Mesenchymal stem cell (in vitro differentiated cells and primary cell): ENCODE measurements around the gene DSCAM.
"Not testable (repeated sequence)": the region's sequence is repeated elsewhere in the genome, so short reads cannot be mapped to it uniquely, and the experiment has no call there.

Source experiments
- DNase-seq: peaks from one replicate; pipeline ENCODE4 v3.0.0-alpha.2; 2013
- H2AFZ ChIP-seq: one replicate; pipeline ENCODE4 v1.6.1; 2013; ENCODE audit warnings: low read depth, mild to moderate bottlenecking, control low read depth, inconsistent platforms, low read length, moderate library complexity
- H2AK5ac ChIP-seq: 2 replicates; pipeline ENCODE4 v1.6.1; 2013; ENCODE audit warnings: low read length, moderate library complexity, mild to moderate bottlenecking, inconsistent platforms; ENCODE audit not compliant: severe bottlenecking
- H2BK120ac ChIP-seq: one replicate; pipeline ENCODE4 v1.6.1; 2013; ENCODE audit warnings: low read depth, mild to moderate bottlenecking, inconsistent platforms, low read length, moderate library complexity
- H2BK12ac ChIP-seq, 2 experiments: one replicate each; pipeline ENCODE4 v1.6.1; 2013; ENCODE audit warnings: inconsistent platforms in 2 of 2, low read length in 2 of 2, mild to moderate bottlenecking in 2 of 2, moderate library complexity in 2 of 2, control low read depth in 1 of 2
- H2BK15ac ChIP-seq: one replicate; pipeline ENCODE4 v1.6.1; 2013; ENCODE audit warnings: mild to moderate bottlenecking, low read depth, inconsistent platforms; ENCODE audit not compliant: poor library complexity, severe bottlenecking
- H2BK5ac ChIP-seq: 2 replicates; pipeline ENCODE4 v1.6.1; 2013; ENCODE audit warnings: low read depth, mild to moderate bottlenecking, low read length, control low read depth, inconsistent platforms; ENCODE audit not compliant: poor library complexity, severe bottlenecking
- H3K14ac ChIP-seq, 2 experiments: one replicate each; pipeline ENCODE4 v1.6.1; 2013; ENCODE audit warnings: inconsistent platforms in 2 of 2, low read length in 2 of 2, control low read depth in 1 of 2, mild to moderate bottlenecking in 1 of 2, moderate library complexity in 1 of 2
- H3K18ac ChIP-seq, 2 experiments: one replicate each; pipeline ENCODE4 v1.6.1; 2013; ENCODE audit warnings: inconsistent platforms in 2 of 2, low read length in 2 of 2, control low read depth in 1 of 2, low read depth in 1 of 2, mild to moderate bottlenecking in 1 of 2
- H3K23ac ChIP-seq, 2 experiments: one replicate each; pipeline ENCODE4 v1.6.1; 2013; ENCODE audit warnings: inconsistent platforms in 2 of 2, low read length in 2 of 2, mild to moderate bottlenecking in 2 of 2, moderate library complexity in 2 of 2, control low read depth in 1 of 2
- H3K27ac ChIP-seq: 2 replicates; pipeline ENCODE4 v1.5.1; 2013; ENCODE audit warnings: mild to moderate bottlenecking, moderate library complexity, low read length, control low read depth, inconsistent platforms; ENCODE audit not compliant: poor library complexity, severe bottlenecking
- H3K27me3 ChIP-seq, 2 experiments: 2 replicates each; pipeline versions ENCODE4 v1.6.1 to v1.7.0; 2013; ENCODE audit warnings: low read length in 2 of 2, mild to moderate bottlenecking in 2 of 2, moderate library complexity in 2 of 2, control low read depth in 1 of 2, inconsistent platforms in 1 of 2; ENCODE audit not compliant: control insufficient read depth in 1 of 2, insufficient read depth in 1 of 2
- H3K36me3 ChIP-seq, 2 experiments: 2 replicates each; pipeline versions ENCODE4 v1.6.1 to v1.7.0; 2013; ENCODE audit warnings: low read length in 2 of 2, control low read depth in 1 of 2, inconsistent platforms in 1 of 2, low read depth in 1 of 2, mild to moderate bottlenecking in 1 of 2; ENCODE audit not compliant: insufficient read depth in 2 of 2, control insufficient read depth in 1 of 2
- H3K4ac ChIP-seq, 2 experiments: one replicate each; pipeline ENCODE4 v1.6.1; 2013; ENCODE audit warnings: inconsistent platforms in 2 of 2, low read length in 2 of 2, mild to moderate bottlenecking in 2 of 2, moderate library complexity in 2 of 2, control low read depth in 1 of 2, low read depth in 1 of 2
- H3K4me1 ChIP-seq: 2 replicates; pipeline ENCODE4 v1.6.1; 2013; ENCODE audit warnings: low read depth, low read length, control low read depth; ENCODE audit not compliant: control insufficient read depth, insufficient read depth
- H3K4me2 ChIP-seq: 2 replicates; pipeline ENCODE4 v1.6.1; 2013; ENCODE audit warnings: low read length, mild to moderate bottlenecking, inconsistent platforms; ENCODE audit not compliant: poor library complexity, severe bottlenecking
- H3K4me3 ChIP-seq, 2 experiments: 2 replicates each; pipeline versions ENCODE4 v1.5.1 to v1.7.0; 2013; ENCODE audit warnings: low read length in 2 of 2, mild to moderate bottlenecking in 2 of 2, control low read depth in 1 of 2, low read depth in 1 of 2; ENCODE audit not compliant: insufficient read depth in 1 of 2
- H3K79me1 ChIP-seq: replicated peaks from 2 replicates; pipeline ENCODE4 v1.6.1; 2013; ENCODE audit warnings: mild to moderate bottlenecking, control low read depth, low read length, inconsistent platforms; ENCODE audit not compliant: poor library complexity, severe bottlenecking
- H3K9ac ChIP-seq: 2 replicates; pipeline ENCODE4 v1.7.0; 2013; ENCODE audit warnings: mild to moderate bottlenecking, low read length, moderate library complexity
- H3K9me3 ChIP-seq: 2 replicates; pipeline ENCODE4 v1.7.0; 2013; ENCODE audit warnings: mild to moderate bottlenecking, low read length; ENCODE audit not compliant: control insufficient read depth
- H4K8ac ChIP-seq: one replicate; pipeline ENCODE4 v1.6.1; 2013; ENCODE audit warnings: inconsistent platforms, mild to moderate bottlenecking, low read length, moderate library complexity
- H4K91ac ChIP-seq: one replicate; pipeline ENCODE4 v1.6.1; 2013; ENCODE audit warnings: mild to moderate bottlenecking, low read length, inconsistent platforms
- WGBS: methylation state at CpG from one replicate; pipeline ENCODE4 v1.1.7; 2013; ENCODE audit warnings: mixed read lengths; 5-methylcytosine and 5-hydroxymethylcytosine counted together

DSCAM gene

DNA sequence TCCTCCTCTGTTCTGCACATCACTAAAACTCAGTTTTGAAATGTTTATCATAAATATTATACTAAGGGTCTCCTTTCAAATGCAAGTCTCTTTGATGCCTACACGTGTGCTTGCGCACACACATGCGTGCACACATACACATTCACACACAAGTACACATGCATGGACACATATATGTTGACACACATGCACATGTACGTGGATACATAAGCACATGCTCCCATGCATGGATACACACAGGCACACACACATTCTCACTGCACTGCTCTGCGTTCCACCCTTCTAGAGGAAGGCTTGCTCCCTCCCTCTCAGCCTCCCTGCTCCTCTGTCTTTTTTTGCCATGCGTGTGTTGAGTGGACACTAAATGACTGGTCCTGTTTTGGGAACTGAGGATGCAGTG, 817.1 kb downstream of the DSCAM start:
- H3K4me2 ChIP-seq = no peak overlapping the region
- H4K91ac ChIP-seq = no peak overlapping the region
- H3K23ac ChIP-seq = no peak overlapping the region
- no peaks in the 10 kb centered on the region for H3K4me1 ChIP-seq
- no peak overlapping the region for H3K4me3 ChIP-seq
- no peak overlapping the region for H3K14ac ChIP-seq
- H3K4ac ChIP-seq = no peak overlapping the region
- 83% methylated on average over 6 of the region's 6 CpGs for WGBS
- no peak overlapping the region for H2AFZ ChIP-seq
- H2AK5ac ChIP-seq = no peak overlapping the region
- H2BK120ac ChIP-seq = no peak overlapping the region
- H3K9me3 ChIP-seq = peaks cover 6% of the 10 kb centered on the region
- DNase-seq = no peak
- H2BK5ac ChIP-seq = no peak overlapping the region
- H3K79me1 ChIP-seq = no peaks in the 10 kb centered on the region
- H2BK12ac ChIP-seq = no peak overlapping the region
- H4K8ac ChIP-seq = no peak overlapping the region
- H3K27ac ChIP-seq = no peak overlapping the region
- no peak overlapping the region for H3K9ac ChIP-seq
- no peak overlapping the region for H3K18ac ChIP-seq
- no peaks in the 10 kb centered on the region for H3K27me3 ChIP-seq
- H2BK15ac ChIP-seq = no peak overlapping the region
- no peaks in the 10 kb centered on the region for H3K36me3 ChIP-seq

DNA sequence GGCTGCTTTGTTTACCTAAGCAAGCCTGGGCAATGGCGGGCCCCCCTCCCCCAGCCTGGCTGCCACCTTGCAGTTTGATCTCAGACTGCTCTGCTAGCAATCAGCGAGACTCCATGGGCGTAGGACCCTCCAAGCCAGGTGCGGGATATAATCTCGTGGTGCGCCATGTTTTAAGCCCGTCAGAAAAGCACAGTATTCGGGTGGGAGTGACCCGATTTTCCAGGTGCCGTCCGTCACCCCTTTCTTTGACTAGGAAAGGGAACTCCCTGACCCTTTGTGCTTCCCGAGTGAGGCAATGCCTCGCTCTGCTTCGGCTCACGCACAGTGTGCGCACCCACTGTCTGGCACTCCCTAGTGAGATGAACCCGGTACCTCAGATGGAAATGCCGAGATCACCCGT, 818.6 kb downstream of the DSCAM start:
- H4K8ac ChIP-seq, H3K27me3 ChIP-seq, H4K91ac ChIP-seq, H2BK12ac ChIP-seq, H3K4me3 ChIP-seq, H2BK15ac ChIP-seq, H3K27ac ChIP-seq, H3K4me1 ChIP-seq, H3K14ac ChIP-seq, H3K9ac ChIP-seq, DNase-seq, H3K18ac ChIP-seq, H2BK120ac ChIP-seq, H3K79me1 ChIP-seq, H2AK5ac ChIP-seq, H3K36me3 ChIP-seq, H2AFZ ChIP-seq, H2BK5ac ChIP-seq, H3K9me3 ChIP-seq, H3K4me2 ChIP-seq, H3K4ac ChIP-seq, H3K23ac ChIP-seq: not testable (repeated sequence)
- WGBS = 84% methylated on average over 19 of the region's 19 CpGs

- no peak overlapping the region for H2AFZ ChIP-seq
- H4K91ac ChIP-seq = no peak overlapping the region
- no peak overlapping the region for H3K9ac ChIP-seq
- H4K8ac ChIP-seq = no peak overlapping the region
- H2AK5ac ChIP-seq = no peak overlapping the region
- no peak overlapping the region for H3K4me3 ChIP-seq
- no peak overlapping the region for H2BK12ac ChIP-seq
- H3K23ac ChIP-seq = no peak overlapping the region
- no peak overlapping the region for H2BK15ac ChIP-seq
- no peak overlapping the region for H3K27ac ChIP-seq
- no peak overlapping the region for H3K18ac ChIP-seq
- H3K27me3 ChIP-seq = no peaks in the 10 kb centered on the region
- H3K4me1 ChIP-seq = no peaks in the 10 kb centered on the region
- no peak overlapping the region for H3K14ac ChIP-seq
- H2BK120ac ChIP-seq = no peak overlapping the region
- WGBS = 72% methylated on average over 4 of the region's 5 CpGs
- no peak overlapping the region for H3K4me2 ChIP-seq
- no peak overlapping the region for H2BK5ac ChIP-seq
- no peaks in the 10 kb centered on the region for H3K79me1 ChIP-seq
- DNase-seq = no peak
- H3K9me3 ChIP-seq = no peaks in the 10 kb centered on the region
- H3K36me3 ChIP-seq = no peaks in the 10 kb centered on the region
- H3K4ac ChIP-seq = no peak overlapping the region
Observed at GRCh38 chr21:40021558-40022351, 825.2 kb downstream of the DSCAM start.

DNA sequence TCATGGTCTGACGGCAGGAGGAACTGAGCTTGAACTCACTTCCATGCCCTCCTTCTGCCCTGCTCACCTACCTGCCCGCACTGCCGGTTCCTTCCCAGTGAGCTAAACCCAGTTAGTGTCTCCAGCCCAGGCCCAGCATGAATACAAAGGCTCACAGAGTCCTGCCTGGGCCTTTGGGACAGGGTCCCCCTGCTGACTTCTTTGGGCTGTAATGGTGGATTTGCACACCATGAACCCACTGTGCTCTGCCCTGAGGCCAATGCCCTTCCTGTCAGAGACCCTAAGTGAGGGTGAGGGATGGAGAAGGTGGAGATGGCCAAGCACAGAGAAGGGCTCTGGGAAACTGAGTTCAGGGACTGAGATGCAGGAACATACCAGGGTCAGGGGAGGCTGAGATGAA, 826.3 kb downstream of the DSCAM start:
- Histone ChIP-seq H3K14ac (no peak overlapping the region), H3K9me3 (no peaks in the 10 kb centered on the region), H3K27me3 (no peaks in the 10 kb centered on the region), H3K23ac (no peak overlapping the region), H4K8ac (no peak overlapping the region), H2BK120ac (no peak overlapping the region), H2BK5ac (no peak overlapping the region), H3K4ac (no peak overlapping the region), H3K4me3 (no peak overlapping the region), H3K18ac (no peak overlapping the region), H3K9ac (no peak overlapping the region), H2AK5ac (no peak overlapping the region), H3K36me3 (no peaks in the 10 kb centered on the region), H3K4me1 (no peaks in the 10 kb centered on the region), H2AFZ (no peak overlapping the region), H2BK12ac (no peak overlapping the region), H3K79me1 (no peaks in the 10 kb centered on the region), H3K27ac (no peak overlapping the region), H4K91ac (no peak overlapping the region), H3K4me2 (no peak overlapping the region), H2BK15ac (no peak overlapping the region)
- 81% methylated on average over 3 of the region's 3 CpGs for WGBS
- no peak for DNase-seq
